ENCODE results near the gene TNRC6C. TPM values are rescaled to one million over a fixed set of nuclear protein-coding genes. Genes with fewer than 3 reads are reported as not detected.

TNRC6C gene
- total RNA-seq, 1 donor from 2014 or later = 25.8 TPM

DNA sequence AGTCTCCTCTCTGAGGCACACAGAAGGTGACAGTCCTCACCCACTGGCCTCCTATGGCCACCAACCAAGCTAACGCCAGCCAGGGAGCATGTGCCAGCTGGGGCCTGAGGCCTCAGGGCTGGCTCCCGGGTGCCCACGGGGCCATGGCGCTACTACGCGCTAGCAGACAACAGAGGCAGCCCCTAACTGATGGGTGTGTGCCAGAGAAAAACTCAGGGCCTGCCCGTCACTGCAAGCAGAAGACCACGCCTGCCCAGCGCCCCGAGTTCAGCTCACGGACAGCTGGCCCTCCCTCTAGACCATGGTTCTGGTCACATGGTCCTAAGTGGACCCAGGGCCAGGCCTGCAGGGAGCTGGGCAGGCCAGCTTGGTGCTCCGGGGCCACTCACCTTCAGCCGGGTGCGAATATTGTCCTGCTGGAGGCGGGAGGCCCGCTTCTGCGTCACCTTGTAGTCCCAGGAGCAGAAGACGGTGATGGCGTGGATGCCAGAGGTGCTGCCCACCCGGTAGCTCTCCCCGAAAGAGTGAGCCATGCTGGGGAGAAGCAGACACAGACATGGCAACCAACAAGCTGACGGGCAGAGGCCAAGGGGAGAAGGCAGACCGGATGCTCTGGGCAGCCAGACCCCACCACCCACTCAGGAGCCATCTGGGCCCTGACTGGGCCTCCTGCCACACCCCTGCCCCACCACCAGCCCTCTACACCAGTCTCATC lies 163.9 kb downstream of the TNRC6C start:
- intact Hi-C loops (cut with DNase I) = no loop called here
- no peak for TF ChIP-seq CTCF (IDR thresholded peaks at IDR 0.05)

DNA sequence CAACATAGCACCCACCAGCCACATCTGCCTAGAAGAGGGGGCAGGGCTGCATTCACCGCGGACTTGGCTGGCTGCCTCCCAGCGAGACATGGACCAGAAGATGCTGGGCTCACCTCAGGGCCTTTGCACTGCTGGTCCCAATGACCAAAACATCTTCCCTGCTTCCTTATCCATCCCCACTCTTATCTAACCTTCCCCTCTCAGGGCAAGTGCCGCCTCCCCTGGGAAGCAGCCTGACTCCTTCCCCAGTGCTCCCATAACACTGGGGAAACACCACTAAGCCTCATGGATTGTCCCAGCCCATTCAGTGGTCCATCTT lies 164.4 kb downstream of the TNRC6C start:
- Histone ChIP-seq H3K4me1 (peaks cover 0 to 14% of the 10 kb centered on the region in 2 donors), H3K36me3 (no peaks in the 10 kb centered on the region), H3K27ac (no peak overlapping the region), H3K27me3 (no peaks in the 10 kb centered on the region), H3K9me3 (no peaks in the 10 kb centered on the region), H3K4me3 (no peak overlapping the region)
- intact Hi-C loops (cut with DNase I) = no loop called here
- no peak for DNase-seq (ENCODE audit: low spot score in 2 of 2)
- no peak for TF ChIP-seq CTCF (IDR thresholded peaks at IDR 0.05)

More for the DNA sequence above, 163.9 kb downstream of the TNRC6C start:
- H3K9me3 ChIP-seq = no peaks in the 10 kb centered on the region
- H3K4me3 ChIP-seq = no peak overlapping the region
- H3K36me3 ChIP-seq = no peaks in the 10 kb centered on the region
- peaks cover 0 to 9% of the 10 kb centered on the region in 2 donors for H3K4me1 ChIP-seq
- H3K27me3 ChIP-seq = no peaks in the 10 kb centered on the region
- no peak overlapping the region for H3K27ac ChIP-seq
- no peak for DNase-seq (ENCODE audit: low spot score in 2 of 2)

- H3K9me3 ChIP-seq = no peaks in the 10 kb centered on the region
- peaks cover 2 to 19% of the 10 kb centered on the region in 2 donors for H3K4me1 ChIP-seq
- intact Hi-C loops (cut with DNase I) = no loop called here
- no peak for TF ChIP-seq CTCF (IDR thresholded peaks at IDR 0.05)
- no peaks in the 10 kb centered on the region for H3K36me3 ChIP-seq
- H3K4me3 ChIP-seq = no peak overlapping the region
- no peaks in the 10 kb centered on the region for H3K27me3 ChIP-seq
- no peak for DNase-seq (ENCODE audit: low spot score in 2 of 2)
- H3K27ac ChIP-seq = no peak overlapping the region
These were observed 164.9 kb downstream of the TNRC6C start for GRCh38 chr17:78123258-78123929.

DNA sequence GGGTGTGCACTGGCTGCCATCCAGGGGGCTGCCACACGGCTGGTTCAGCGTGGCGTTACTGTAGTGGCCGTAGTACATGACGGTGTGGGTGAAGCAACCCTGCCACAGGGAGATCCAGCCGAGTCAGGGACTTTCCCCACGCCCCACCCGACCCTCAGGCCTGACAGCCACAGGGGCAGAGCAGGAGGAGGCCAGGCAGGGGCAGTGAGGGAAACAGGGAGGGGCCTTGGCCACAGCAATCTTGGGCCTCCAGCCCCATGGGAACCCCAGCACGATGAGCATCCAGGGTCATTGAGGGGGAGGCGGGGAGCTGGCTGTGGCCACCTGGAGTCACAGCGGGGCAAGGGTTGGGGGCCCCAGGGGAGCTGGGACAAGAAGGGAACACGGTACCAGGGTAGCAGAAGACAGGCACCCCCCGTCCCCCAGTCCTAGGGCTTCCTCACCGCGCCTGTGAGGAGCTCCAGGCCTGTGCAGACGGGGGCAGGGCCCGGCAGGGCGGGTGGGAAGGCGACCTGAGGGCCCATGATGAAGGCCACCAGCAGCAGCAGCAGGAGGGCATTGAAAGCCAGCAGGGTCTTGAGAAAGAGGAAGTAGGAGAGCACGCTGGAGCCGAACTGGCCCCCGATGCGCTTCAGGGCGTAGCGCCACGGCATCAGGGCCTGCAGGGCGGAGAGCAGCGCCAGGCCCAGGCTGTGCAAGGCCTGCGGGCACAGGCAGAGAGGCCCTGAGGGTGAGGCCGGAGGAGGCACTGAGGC lies 165.8 kb downstream of the TNRC6C start:
- H3K4me1 ChIP-seq = peaks cover 5 to 21% of the 10 kb centered on the region in 2 donors
- intact Hi-C loops (cut with DNase I) = no loop called here
- TF ChIP-seq CTCF (IDR thresholded peaks at IDR 0.05) = no peak
- H3K4me3 ChIP-seq = no peak overlapping the region
- H3K36me3 ChIP-seq = no peaks in the 10 kb centered on the region
- no peaks in the 10 kb centered on the region for H3K9me3 ChIP-seq
- H3K27me3 ChIP-seq = no peaks in the 10 kb centered on the region
- H3K27ac ChIP-seq = no peak overlapping the region
- no peak for DNase-seq (ENCODE audit: low spot score in 2 of 2)

DNA sequence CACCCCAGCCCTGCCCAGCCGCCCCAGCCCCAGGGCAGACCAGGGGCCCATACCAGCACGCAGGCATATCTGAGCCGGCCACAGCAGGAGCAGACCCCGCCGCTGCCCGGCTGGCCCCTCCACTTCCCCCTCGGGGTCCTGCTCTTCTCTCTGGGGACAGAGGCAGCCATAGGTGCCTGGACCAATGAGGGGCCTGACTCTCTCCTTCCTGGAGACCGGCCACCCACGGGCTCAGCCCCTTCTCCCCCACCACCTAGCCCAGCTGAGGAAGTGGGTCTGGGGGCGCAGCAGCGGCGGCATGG lies 166.3 kb downstream of the TNRC6C start:
- intact Hi-C loops (cut with DNase I) = no loop called here
- Histone ChIP-seq H3K36me3 (no peaks in the 10 kb centered on the region), H3K27ac (no peak overlapping the region)

More for the DNA sequence above, 166.3 kb downstream of the TNRC6C start:
- Histone ChIP-seq H3K9me3 (no peaks in the 10 kb centered on the region), H3K4me3 (no peak overlapping the region), H3K27me3 (no peaks in the 10 kb centered on the region), H3K4me1 (peaks cover 5 to 21% of the 10 kb centered on the region in 2 donors)
- TF ChIP-seq CTCF (IDR thresholded peaks at IDR 0.05) = no peak
- no peak for DNase-seq (ENCODE audit: low spot score in 2 of 2)
